Stimulated activated CD8-positive, alpha-beta memory T cell treated with anti-CD3 and anti-CD28 coated beads, Interleukin-7, amount 100 ng/mL, for 48 hours (primary cell): ENCODE measurements around the gene SYT1.

Source experiments
- DNase-seq, 2 donors: peaks; one replicate each; pipeline ENCODE4 v3.0.0-alpha.2; 2020; ENCODE audit warnings: low read depth in 1 of 2; ENCODE audit errors: extremely low read depth in 1 of 2

SYT1 gene

DNA sequence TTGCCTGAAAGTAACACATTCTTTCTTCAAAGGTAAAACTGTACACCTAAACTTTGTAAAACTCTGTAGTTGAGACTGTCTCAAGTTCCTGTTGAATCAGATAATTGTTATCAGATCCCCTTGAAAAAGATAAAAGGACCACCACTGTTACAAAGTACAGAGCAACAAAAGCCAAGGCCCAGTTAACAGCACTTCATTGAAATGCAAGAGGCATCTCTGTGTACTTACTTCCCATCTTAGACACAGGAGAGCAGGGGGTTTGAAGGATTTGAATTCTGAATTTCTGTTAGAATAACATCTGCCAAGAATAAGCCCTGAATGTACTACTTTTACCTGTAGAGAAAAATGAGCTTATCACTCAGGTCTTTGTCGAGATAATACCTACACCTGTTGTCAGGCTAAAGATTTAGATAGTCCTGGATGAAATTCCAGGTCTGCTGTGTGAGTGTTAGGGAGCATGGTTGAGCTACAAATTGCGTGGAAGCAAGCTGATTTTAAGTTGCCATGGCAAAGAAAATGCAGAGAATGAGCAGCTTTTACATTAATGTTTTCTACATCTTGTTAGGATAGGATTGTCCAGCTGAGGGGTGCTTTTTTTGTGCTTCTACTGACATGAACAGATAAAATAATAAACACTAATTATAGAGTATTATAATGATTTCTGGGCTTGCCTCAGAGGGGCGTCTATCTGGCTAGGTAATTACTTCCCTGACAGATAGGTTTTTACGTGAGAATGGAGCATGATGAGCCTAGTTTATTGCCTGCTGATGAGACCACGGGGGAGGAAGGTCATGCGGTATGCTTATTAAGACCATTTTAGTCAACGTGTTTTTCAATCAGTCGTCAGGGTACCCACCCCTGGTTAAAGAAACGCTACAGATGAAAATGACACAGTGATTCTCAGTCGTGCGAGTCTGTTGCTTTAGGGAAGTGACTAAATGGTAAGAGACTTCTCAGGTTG is 517.0 kb downstream of the SYT1 start:
- DNase-seq, result no peak

DNA sequence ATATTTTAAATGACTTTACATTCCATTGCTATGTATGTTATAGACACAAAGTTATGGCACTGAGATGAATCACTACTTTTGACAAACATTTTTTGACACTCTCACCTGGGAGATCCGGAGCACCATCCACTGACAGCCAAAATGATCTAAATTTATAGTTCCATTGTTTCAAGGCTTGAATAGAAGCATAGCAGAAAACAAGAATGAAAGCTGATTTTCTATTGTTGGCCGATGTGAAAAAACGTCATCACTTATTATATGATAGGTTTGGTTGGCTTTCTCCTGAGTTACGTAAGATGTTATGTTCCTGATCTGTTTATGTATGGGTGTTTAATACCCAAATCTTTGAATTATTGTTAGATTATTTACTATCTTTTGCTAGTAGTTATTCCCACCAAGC is 520.0 kb downstream of the SYT1 start:
- DNase-seq, result no peak

DNA sequence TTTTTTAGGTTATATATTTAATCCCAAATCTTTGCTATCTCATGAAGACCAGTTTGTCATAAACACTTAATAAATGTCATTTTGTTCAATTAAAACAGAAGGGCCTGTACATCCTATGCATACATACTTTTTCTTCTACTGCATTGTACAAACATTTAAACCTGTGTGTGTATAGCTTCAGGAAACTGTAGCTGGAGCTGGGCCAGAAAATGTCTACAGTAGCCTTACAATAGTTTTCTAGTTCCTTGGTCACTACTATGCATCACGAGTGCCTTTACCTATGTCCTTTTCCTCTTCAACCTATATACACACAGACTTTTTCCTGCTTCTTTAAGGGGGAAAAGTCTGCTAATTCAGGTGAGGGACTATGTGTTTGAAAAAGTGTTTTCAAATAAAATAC is 523.4 kb downstream of the SYT1 start:
- DNase-seq, result no peak

DNA sequence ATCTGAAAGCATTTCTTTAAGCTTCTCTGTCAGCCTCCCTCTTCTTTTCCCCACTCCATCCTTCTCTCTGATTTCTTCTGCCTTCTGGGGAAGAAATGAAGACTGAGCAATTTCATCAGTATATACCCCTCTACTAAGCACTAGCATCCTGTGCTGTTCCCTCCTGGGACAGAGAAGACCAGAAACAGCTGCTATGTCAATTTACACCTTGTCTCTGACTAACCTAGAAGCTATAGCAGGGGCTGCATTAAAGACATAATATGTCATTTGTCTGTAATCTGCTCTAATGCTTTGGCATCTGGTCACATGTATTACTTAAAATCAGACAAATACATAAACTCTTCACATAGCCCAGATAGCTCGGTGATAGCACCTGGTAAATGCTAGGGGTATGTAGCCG is 529.3 kb downstream of the SYT1 start:
- DNase-seq, result no peak

DNA sequence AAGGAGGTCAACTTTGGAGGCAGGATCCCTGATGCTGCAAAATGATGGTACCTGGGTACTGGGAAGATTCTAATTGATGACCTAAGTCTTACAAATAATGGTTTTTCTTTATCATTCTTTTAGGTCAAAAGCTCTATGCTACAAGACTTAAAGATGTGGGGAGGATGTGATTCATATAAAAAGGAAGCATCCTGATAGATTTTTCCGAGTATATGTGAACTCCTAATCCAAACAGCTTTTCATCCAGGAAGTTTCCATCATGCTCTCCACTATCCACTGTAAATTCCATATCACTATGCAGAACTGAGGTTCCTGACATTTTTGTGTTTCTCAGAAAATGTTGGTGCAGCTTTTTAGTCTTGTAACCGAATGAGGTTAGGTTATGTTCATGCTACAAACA is 533.0 kb downstream of the SYT1 start:
- no peak for DNase-seq

DNA sequence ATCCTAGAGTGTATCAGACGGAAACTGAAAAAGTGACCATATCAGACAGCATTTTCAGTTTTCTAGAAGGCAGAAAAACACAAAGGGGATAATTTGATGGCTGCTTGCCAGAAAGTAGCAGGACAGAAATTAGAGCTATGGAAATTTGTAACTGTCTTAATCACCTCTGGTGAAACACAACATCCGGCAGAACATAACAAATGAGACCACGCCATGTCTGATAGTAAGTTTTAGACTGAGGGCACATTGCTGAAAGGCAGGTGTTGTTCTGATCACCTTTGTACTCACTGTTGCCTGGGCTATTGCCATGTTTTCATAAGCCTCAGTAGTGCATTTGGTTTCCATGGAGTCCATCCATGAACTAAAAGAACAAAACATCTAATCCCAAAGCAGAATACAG is 535.9 kb downstream of the SYT1 start:
- DNase-seq, result no peak

DNA sequence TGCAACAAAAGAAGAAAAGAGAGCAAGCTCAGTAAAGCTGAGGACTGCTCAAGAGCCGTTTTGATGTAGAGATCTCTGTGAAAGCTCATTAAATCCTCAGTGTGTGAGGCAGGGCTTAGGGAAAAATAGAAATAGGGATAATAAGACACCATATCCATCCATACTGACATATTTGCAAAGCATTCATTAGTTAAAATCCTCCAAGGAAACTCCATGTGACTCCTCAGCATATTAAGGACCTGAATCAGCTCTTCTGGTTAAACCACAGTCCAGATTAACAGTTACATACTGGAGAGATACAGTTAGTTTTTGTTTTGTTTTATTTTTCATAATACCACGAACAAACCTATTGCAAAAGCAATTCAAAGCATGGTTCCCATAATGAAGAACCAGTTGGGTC is 538.0 kb downstream of the SYT1 start:
- DNase-seq, result no peak

DNA sequence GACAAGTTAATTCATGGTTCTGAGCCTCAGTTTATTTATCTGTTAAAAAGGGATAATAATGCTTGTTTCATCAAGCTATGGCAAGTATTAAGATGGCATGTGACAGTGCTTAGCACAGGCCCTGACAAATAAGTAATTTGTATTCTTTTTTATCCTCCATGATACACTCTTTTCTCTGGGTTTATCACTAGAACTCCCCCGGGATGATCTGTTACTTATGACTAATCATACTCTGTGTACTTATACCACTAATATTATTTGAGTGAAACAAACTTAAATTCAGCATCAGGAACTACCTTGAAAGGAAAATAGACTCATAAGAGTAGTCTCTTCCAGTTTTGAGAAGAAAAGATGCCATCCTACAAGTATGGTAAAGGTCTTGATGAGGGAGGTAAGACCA is 542.4 kb downstream of the SYT1 start:
- DNase-seq, result no peak

DNA sequence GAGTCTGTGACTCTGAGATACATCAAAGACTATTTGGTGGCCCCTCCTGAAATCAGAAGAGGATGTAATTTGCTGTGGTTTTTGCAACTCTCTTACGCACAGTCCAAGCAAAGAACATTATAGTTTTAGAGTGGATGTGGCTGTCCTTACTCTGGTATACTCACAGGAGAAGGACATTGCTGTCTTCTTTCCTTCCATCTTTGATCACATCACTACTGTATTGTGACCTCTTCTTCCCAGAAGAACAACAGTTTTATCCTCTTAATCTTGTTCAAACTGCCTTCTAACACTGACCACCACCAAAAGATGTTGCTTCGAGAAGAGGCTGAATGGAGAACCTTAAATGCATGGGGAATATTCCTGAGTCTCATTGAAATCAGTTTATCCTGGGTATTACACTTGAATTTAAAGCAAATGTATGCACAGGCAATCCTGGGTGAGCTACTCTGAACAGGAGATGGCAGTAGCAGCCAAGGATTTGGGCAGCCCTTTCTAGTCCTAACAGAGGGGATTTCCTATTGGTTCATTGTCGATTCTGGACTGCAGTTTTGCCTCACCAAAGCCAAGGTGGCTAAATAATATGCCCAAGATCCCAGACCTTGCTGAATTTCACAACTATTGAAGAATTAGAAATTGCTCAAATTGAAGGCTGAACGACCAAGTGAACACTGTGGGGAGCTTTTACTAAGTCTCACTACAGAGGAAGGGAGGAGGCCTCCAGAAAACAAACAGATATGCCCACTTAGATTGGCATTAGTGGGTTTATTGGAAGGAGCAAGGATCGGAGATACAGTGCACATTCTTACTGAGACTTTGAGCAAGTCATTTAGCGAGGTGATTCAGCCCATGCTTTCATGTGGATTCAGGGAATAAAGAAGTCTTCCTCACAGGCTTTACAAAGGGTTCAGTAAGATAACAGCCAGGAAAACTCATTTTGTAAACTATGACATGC is 543.4 kb downstream of the SYT1 start:
- no peak for DNase-seq

DNA sequence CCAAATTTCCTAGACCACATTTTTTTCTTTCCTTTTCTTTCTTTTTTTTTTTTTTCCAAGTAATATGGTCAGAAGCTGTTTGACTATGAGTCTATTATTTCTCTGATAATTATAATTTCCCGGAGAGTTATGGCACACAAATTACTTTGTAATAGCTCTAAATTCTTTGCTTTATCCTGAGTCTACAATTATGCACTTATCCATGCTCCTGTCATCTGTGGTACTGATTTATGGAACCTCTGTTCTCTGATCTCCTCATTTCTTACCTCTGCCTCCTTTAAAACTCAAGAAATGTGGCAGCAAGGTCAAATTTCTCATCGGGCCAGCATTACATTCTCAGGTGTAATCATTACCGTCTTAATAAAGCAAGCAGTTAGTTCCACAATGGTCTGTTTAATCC is 544.1 kb downstream of the SYT1 start:
- DNase-seq, result no peak

DNA sequence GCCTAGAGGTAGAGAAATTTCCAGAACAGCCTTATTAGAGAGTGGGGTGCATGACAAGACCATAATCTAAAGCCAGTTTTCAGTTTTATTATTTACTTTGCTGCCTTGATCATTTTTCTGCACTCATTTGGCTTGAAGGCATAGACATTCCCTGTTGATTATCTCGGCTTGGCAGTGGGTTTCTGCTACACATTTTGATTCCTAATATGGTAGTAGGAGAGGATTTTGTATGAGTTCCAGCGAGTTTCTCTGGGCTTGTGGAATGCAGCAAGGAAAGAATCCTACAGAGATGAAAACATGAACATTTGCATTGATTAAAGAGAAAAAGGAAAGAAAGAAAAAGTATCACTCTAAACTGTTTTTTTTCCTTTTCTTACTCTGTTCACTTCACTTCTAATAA is 545.0 kb downstream of the SYT1 start:
- no peak for DNase-seq

DNA sequence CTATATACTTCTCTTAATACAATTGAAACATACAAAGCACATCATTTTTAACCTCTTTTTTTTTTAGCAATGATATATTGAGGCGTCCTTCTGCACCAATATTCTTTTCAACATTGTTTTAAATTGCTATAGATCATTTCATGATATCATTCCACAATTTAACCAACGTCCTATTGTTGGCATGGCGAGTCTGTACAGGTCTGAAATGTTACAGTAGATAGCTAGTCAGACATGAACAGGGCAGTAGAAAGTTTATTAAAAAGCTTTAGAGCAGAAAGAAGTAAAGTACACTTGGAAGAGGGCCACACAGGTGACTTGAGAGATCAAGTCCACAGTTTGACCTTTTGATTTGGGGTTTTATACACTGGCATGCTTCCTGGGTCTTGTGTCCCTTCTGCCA is 547.2 kb downstream of the SYT1 start:
- DNase-seq, result no peak

DNA sequence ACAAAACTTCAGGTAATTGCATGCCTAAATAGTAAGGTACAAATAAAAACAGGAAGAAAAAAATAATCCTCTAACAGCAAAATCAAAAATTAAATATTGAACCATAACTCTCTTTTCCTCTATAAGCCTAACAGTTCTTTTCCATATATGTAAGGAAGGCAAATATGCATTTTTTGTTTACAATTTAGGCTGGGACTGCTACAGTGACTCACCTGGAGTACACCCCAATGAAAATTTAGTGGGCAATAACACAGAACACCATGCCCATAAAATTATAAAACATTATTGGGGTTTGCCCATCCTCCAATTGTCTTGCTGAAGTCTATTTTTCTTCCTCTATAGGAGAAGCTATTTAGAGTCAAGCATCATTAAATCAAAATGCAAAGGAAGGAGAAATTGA is 549.2 kb downstream of the SYT1 start:
- no peak for DNase-seq

DNA sequence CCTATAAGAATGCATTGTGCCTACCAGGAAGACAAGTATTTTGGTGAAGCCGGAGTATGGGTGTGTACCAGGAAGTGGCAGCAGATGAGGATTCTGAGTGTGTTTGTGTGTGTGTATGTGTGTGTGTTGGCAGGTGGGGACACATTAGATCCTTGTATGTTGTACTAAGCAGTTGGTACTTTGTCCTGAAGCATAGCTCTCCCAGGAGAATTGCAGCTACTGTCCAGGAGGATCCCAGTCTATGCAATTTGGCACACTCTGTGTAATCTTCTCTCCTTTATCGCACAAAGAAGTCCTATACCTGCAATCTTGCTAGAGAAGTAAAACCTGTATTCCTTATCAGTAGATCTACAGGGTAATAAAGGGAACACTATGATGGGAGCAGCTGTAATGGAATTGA is 549.7 kb downstream of the SYT1 start:
- DNase-seq, result no peak

DNA sequence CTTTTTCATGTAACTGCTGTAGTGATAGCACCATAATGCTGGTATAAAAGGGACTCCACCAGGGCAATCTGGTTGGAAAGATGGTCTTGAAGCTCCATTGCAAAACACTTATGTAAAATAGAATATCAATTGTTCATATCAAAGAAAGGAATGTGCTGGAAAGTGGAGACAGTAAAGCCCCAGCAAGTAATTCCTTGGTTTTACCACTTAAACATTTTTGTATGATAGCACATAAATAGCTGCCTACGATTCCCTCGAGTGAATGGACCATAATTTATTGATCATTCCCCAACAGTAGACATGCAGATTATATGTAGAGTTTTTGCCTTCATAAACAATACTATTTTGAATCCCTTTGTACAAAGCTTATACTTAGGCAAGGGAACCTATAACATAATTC is 550.7 kb downstream of the SYT1 start:
- DNase-seq, result no peak

DNA sequence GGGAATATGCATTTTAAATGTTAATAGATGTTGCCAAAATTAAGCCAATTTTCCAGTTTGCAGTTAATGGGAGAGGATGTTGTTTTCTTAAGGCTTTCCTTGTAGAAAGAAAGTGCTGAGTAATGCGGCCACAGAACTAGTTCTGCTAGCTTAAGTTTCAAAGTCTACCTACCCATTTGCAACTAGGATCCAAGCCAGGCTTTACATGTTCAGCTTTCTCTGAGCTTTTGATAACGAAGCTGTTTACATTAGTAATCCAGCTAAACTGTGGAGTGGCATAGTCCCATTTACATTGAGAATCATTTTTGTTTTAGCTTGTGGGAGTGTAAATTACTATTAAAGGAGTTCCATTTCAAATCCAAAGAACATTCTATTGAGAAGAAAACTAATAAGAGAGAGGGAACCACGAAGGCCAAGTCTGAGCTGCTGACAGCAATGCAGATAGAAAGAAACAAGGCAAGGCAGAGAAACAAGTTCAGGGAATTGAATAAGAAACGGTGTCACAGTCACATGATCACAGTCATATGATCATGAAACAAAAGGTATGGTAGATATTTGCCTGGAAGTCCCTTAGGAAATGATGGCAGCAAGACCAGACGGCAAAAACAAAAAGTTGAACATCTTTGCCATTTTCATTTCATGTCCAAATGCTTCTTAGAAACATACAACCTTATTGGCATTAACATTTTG is 551.3 kb downstream of the SYT1 start:
- DNase-seq, result no peak

DNA sequence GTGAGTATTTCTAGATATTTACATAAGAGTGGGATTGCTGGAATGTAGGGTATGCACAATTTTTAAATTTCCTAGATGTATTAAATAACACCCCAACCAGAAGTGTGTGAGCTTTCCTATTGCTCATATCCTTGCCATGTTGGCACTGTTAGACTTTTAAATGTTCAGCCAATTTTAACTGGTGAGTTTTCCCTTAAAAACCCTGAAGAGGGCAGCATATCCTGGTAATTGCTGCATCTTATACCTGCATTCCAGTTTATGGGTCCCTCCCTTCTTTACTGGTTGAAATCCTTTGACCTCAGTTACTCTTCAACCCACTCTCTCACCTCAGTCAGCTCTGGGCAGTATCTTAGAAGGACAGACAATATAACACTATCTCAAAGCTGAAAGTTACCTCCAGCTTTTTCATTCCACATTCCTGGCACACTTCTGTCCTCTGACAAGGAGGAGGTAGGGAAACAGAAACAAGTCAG is 555.6 kb downstream of the SYT1 start:
- DNase-seq, result no peak

DNA sequence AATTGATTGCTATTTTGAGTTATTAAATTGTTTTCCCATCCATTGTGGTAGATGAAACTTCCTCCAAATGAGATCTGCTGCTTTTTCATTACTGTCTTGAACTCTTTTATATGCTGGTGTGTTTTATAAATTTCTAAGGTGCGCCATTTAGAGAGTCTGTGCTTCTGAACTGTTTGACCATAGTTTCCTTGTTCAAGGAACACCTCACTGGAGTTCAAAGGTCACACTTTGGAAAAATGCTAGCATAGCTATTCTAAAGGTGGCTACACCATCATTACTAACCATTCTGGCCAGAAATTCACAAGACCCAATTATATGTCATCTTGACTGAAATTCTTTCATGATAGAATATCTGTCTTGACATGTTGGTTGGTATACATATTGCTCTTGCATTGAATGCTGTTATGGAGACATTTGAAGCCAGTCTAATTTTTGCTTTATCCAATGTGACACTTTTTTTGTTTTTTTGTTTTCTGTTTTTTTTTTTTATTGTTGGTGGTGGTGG is 556.7 kb downstream of the SYT1 start:
- DNase-seq, result no peak

DNA sequence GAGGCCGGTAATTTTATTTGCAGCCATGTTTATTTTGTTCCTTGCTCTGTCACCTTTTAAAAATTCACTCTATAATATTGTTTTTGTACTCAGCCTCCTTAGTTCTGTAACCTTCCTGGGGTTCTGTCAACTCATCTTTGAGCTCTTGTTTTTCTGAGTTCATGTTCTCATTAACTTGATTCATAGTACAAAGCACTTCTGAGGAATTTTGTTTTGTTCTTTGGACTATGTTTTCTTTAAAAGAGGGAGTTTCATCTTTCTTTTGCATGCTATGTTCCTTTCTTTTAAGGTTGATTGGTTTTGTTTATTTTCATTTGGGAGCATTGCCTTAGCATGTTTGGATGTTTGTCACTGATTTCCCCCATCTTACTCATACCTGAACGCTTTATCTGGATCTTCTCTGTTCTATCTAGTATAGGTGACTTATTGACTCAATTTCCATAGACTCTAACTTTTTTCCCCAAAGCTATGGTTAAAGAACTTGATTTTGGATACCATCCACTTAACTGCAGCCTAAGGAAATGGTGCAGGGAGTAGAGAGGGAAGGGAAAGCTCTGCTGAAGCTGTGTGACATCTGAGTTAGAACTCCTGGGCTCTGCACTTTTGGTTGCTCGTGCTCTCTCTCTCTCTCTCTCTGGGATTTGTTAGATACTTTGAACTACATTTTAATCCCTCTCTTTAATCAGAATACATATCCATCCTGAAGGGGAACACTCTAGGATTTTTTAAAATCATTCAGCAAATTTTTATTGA is 557.7 kb downstream of the SYT1 start:
- no peak for DNase-seq

DNA sequence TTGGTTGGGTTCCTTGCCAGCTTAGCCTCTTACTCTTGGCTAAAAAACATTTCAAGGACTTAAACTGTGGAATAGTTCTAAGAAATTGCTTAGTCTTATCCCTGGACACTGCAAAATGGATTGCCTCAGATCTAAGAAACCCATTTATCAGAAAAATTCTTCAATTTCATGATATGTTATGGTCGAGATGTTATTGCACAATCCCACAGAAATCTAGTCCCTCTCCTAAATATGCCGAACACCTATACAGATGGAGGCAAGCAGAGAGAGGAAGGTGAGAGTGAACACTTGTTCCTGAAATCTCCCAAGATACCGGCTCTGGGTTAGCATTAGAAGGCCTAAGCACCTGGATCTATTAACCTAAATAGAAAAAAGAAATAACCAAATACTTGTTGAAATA is 559.0 kb downstream of the SYT1 start:
- no peak for DNase-seq
